HG03064 (cell line): ENCODE data around the gene SPANXB1.
"Not testable (repeated sequence)": the region's sequence is repeated elsewhere in the genome, so short reads cannot be mapped to it uniquely, and the experiment has no call there.

Experiments used
- ATAC-seq: cut with Tn5 transposase; IDR thresholded peaks from one replicate; pipeline ENCODE4 v1.9.1; 2021; ENCODE audit warnings: low read depth; ENCODE audit not compliant: unreplicated experiment

Gene SPANXB1

GRCh38 chrX:141002568-141002967, at the start of gene SPANXB1:
Gene SPANXB1 (plus strand): TSS chrX:141002594. CDS start chrX:141002694, 100 bp downstream.
- ATAC-seq = not testable (repeated sequence)

DNA sequence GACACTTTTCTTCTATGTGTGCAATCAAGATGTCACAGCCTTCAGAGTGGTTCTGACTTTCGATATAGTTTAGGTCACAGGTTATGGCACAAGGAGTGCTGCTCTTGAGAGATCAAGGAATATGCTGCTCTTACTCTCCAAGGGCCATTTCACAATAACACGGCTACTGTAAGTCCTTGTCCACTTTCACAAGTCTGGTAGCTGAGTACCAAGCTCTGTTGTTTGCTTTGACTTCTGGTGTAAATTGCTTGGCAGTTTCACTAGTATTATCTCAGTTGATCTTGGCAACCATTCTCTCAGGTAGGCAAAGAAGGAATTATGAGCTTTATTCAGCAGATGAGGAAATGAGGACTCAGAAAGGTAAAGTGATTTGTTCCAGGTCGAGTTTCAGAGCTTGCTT, 35.4 kb upstream of the SPANXB1 start:
- ATAC-seq = no peak

DNA sequence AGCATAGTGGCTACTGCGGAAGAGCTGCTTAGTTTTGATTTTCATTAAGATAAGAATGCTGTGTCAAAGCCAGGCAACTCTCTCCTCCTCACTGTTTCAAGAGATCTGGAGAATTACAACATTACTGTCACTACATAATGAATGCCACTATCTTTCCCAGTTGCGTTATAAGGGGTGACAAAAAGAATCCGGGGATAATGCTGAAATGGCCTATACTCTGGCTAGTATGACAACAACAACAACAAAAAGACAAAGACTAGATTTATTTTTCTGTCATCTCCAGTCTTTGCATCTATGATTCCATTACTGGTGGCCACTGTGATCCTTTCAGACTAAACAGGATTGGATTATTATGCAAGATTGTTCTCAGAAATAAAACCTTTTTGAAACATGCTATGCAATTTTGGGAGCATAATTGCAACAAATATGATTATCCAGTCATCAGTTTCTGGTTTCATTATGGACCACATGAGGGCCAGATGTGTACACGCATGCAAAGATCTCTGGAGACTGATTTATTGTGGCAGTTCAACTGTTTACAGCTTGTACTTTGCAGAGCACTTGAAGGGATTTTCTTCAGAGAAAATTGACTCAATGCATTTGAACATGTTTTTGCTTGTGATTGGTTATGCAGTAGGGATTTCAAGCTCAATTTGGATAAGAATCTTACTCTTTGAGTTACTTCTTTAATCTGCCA, 31.1 kb upstream of the SPANXB1 start:
- no peak for ATAC-seq

GRCh38 chrX:140975472-140975871, 26.9 kb upstream of the SPANXB1 start:
- no peak for ATAC-seq

- no peak for ATAC-seq
These were observed 22.1 kb upstream of the SPANXB1 start for GRCh38 chrX:140980271-140980670.

GRCh38 chrX:140983730-140984129, 18.7 kb upstream of the SPANXB1 start:
- no peak for ATAC-seq

- not testable (repeated sequence) for ATAC-seq
These were observed 2.8 kb downstream of the SPANXB1 start for GRCh38 chrX:141005243-141005642.

DNA sequence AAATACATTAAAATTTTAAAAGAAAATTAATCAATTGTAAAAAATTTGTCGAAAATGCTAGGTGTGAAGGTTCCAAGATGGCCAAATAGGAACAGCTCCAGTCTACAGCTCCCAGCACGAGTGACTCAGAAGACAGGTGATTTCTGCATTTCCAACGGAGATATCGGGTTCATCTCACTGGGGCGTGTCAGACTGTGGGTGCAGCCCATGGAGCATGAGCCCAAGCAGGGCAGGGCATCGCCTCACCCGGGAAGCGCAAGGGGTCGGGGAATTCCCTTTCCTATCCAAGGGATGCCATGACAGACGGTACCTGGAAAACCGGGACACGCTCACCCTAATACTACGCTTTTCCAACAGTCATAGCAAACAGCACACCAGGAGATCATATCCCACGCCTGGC, 41.9 kb downstream of the SPANXB1 start:
- ATAC-seq = not testable (repeated sequence)

- ATAC-seq = not testable (repeated sequence)
These were observed 47.5 kb downstream of the SPANXB1 start for GRCh38 chrX:141049878-141050277.

DNA sequence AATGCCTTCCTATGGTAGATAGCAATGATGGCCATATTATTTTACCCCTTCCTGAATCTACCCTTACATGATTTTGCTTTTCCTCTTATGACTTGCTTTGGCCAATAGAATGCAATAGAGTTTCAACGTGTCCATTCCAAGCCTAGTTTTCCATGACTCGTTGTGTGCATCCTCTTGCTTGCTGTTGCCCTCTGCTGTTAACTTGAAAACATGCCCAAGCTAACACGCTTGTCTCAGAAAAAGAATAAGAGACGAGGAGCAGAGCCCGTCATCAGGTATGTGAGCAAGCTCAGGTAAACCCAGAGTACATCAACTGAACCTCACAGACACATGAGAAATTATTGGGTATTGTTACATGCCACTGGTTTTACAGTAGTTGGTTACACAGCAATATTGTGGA, 49.7 kb downstream of the SPANXB1 start:
- ATAC-seq = not testable (repeated sequence)
